ENCODE results near the gene CWC22.

GRCh38 chr2:179911569-179911968 lies 95.5 kb downstream of the CWC22 start:
- TF ChIP-seq POLR2AphosphoS5 (IDR thresholded peaks at IDR 0.05; ENCODE audit: borderline replicate concordance, low read depth, low read length) (no peak), EZH2 (IDR thresholded peaks at IDR 0.05) (no peak), FOXP2 (optimal IDR thresholded peaks at IDR 0.05; ENCODE audit: control extremely low read depth, extremely low read length, insufficient read depth) (no peak)
